Right cardiac atrium (tissue), 5 donors: Measurements from ENCODE around the gene ZNF750. TPM values are rescaled to one million over a fixed set of nuclear protein-coding genes. Genes with fewer than 3 reads are reported as not detected.
"Not testable (repeated sequence)": the region's sequence is repeated elsewhere in the genome, so short reads cannot be mapped to it uniquely, and the experiment has no call there.

ENCODE experiments used
- ATAC-seq, 2 donors: fragments of 200-7000 bp; cut with Tn5 transposase; one replicate each; pipeline versions ENCODE4 v1.8.0 to v1.9.1; 2020; ENCODE audit warnings: moderate library complexity in 2 of 2, mild to moderate bottlenecking in 1 of 2
- DNase-seq, 3 donors: peaks; one replicate each; pipeline ENCODE4 v3.0.0-alpha.2; 2020
- H3K27ac ChIP-seq: one replicate; pipeline ENCODE4 v1.5.1; 2013; ENCODE audit warnings: mild to moderate bottlenecking, low read length, control low read depth, moderate library complexity
- H3K27me3 ChIP-seq: one replicate; pipeline ENCODE4 v1.6.1; 2013; ENCODE audit not compliant: control insufficient read depth, insufficient read depth
- H3K4me1 ChIP-seq: one replicate; pipeline ENCODE4 v1.6.1; 2013; ENCODE audit warnings: low read length; ENCODE audit not compliant: control insufficient read depth, insufficient read depth
- H3K4me3 ChIP-seq: one replicate; pipeline ENCODE4 v1.5.1; 2013; ENCODE audit warnings: low read length, control low read depth
- H3K9me3 ChIP-seq: one replicate; pipeline ENCODE4 v1.6.1; 2013; ENCODE audit warnings: low read length; ENCODE audit not compliant: control insufficient read depth
- WGBS: extraction: QIAGEN DNeasy Blood & Tissue Kit; methylation state at CpG from one replicate; pipeline ENCODE4 v1.1.7; 2013; 5-methylcytosine and 5-hydroxymethylcytosine counted together
- intact Hi-C, 4 donors: fragments of 100-400 bp; cut with DNase I; formaldehyde crosslinking; loops; one replicate each; pipeline versions ENCODE4 v1.11.0 to v1.14.0; 2022 to 2023
- polyA plus RNA-seq: library from polyadenylated mRNA; stranded (reverse); fragments of 200-250 nt; gene quantifications from one replicate; pipeline ENCODE4 v1.2.3, GENCODE V29; 2013
- total RNA-seq, 4 donors: library from RNA; stranded (reverse); fragmentation: NEBNext Ultra II Directional; extraction: Animal tissue kit (Norgen Biotek cat#: 25700); gene quantifications; one replicate each; pipeline ENCODE4 v1.2.1, GENCODE V29; 2021
- donor health status: healthy with polysubstance abuse.
- donor health status: DM: no; HTN: yes; CAD: no.
- donor health status: DM: no; HTN: no; CAD: no.
- donor health status: DM: no; HTN: yes; CAD: no; lungs with severe emphysema.
- donor health status: DM: yes; HTN: yes; CAD: no.

ZNF750 gene
- total and polyA plus RNA-seq, 5 donors, result 0.07 TPM; not detected in 4

DNA sequence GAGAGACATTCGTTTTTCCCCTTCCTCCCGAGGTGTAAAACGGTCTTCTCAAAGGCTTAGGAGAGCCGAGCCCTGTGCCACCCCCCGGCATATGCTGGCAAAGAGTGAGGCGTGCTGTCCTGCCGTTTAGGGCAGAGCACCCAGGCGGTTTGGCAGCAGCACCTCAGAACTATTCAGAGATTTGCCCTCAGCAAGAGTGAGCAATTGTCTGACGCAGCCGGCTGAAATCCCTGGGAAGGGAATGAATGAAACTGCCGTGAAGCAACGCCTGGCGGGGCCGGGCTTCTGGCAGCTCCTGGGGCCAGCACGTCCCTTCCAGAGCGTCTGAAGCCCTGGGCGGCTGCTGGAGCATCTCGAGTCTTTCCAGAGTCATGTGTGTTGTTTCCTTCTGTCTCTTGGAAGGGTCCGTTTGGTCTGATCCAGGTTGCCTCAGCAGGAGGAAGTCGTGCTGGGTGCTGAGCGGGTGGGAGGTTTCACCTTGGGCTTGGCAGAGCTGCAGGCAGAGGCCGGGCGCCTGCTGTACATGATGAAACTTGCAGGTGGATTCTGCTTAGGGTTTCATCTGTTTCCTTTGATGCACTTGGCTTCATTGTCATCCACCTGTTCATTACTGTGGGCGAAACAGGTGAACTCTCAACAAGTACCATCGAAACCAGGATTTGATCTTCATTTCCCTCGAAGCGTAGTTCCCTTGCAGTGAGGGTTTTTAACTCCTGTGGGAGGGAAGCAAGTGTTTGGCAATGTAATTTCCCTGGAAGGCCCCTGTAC lies 52.6 kb downstream of the ZNF750 start:
- Histone ChIP-seq H3K27ac (no peak overlapping the region), H3K4me1 (no peaks in the 10 kb centered on the region), H3K4me3 (no peak overlapping the region), H3K27me3 (no peaks in the 10 kb centered on the region), H3K9me3 (no peaks in the 10 kb centered on the region)
- intact Hi-C loops, result loop anchor here in 1 of 4 donors (10.0 kb wide), 2 partner anchors 128 to 178 kb away; no protein-coding TSS in a partner anchor
- no peak for ATAC-seq
- peak in 2 of 3 donors; percentile 55 to 62 for DNase-seq
- WGBS, result 84% methylated on average over 27 of the region's 27 CpGs

GRCh38 chr17:82786427-82786826 lies 53.4 kb downstream of the ZNF750 start:
- intact Hi-C loops, result loop anchor here in 1 of 4 donors (10.0 kb wide), 2 partner anchors 128 to 178 kb away; no protein-coding TSS in a partner anchor
- WGBS, result 98% methylated on average over 10 of the region's 10 CpGs
- Histone ChIP-seq H3K27me3 (no peaks in the 10 kb centered on the region), H3K9me3 (no peaks in the 10 kb centered on the region), H3K4me1 (no peaks in the 10 kb centered on the region), H3K27ac (no peak overlapping the region), H3K4me3 (no peak overlapping the region)
- DNase-seq (peak in 1 of 3 donors; percentile 48), ATAC-seq (no peak)

GRCh38 chr17:82785581-82785980 lies 54.2 kb downstream of the ZNF750 start:
- peak in 2 of 3 donors; percentile 37 to 63 for DNase-seq
- WGBS, result 97% methylated on average over 16 of the region's 16 CpGs
- H3K4me3 ChIP-seq, H3K9me3 ChIP-seq, ATAC-seq, H3K27me3 ChIP-seq, H3K27ac ChIP-seq, H3K4me1 ChIP-seq: not testable (repeated sequence)
- intact Hi-C loops, result loop anchor here in 1 of 4 donors (10.0 kb wide), 2 partner anchors 129 to 179 kb away; no protein-coding TSS in a partner anchor

DNA sequence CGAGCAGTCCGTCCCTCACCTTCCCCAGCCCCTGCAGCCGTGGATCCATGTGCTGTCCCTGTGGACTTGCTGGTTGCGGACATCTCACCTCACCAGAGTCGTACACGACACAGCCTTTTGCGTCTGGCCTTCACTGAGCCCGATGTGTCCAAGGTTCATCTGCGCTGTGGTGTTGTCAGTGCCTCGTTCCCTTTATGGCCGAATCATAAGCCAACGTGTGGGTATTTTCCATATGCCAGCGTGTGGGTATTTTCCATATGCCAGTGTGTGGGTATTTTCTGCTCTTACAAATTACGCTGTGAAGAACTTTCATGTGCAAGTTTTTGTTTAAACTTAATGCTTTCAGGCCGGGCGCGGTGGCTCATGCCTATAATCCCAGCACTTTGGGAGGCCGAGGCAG lies 56.3 kb downstream of the ZNF750 start:
- 93% methylated on average over 18 of the region's 18 CpGs for WGBS

DNA sequence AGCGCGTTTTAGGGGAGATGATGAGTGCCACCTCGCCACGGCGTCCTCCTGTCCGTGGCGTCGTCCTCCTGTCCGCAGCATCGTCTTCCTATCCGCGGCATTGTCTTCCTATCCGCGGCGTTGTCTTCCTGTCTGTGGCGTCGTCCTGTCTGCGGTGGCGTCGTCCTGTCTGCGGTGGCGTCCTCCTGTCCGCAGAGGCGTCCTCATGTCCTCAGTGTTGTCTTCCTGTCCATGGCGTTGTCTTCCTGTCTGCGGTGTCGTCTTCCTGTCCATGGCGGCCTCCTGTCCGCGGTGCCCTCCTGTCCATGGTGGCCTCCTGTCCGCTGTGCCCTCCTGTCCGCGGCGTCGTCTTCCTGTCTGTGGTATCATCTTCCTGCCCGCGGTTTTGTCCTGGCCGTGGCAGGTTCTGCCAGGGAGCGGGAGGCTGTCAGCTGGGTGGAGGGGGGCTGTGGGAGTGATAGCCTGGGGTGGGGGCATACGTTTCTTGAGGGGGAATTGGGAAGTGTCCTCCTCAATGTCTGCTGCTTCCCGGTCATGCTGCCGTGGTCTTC lies 57.1 kb downstream of the ZNF750 start:
- intact Hi-C loops, result loop anchor here in 3 of 4 donors (5.0 to 10.0 kb wide), 5 partner anchors 130 to 182 kb away; no protein-coding TSS in a partner anchor
- no peak overlapping the region for H3K4me3 ChIP-seq
- ATAC-seq (peak in 1 of 2 donors; percentile 15), DNase-seq (peak in 1 of 3 donors; percentile 56)
- no peaks in the 10 kb centered on the region for H3K9me3 ChIP-seq
- no peaks in the 10 kb centered on the region for H3K4me1 ChIP-seq
- 73% methylated on average over 42 of the region's 42 CpGs for WGBS
- no peak overlapping the region for H3K27ac ChIP-seq
- no peaks in the 10 kb centered on the region for H3K27me3 ChIP-seq

More for the DNA sequence above, 56.3 kb downstream of the ZNF750 start:
- H3K4me3 ChIP-seq, result no peak overlapping the region
- H3K27ac ChIP-seq, result no peak overlapping the region
- H3K27me3 ChIP-seq, result no peaks in the 10 kb centered on the region
- intact Hi-C loops, result loop anchor here in 3 of 4 donors (5.0 to 10.0 kb wide), 5 partner anchors 129 to 181 kb away; no protein-coding TSS in a partner anchor
- no peaks in the 10 kb centered on the region for H3K9me3 ChIP-seq
- H3K4me1 ChIP-seq, result no peaks in the 10 kb centered on the region
- ATAC-seq, result no peak
- DNase-seq, result peak in 1 of 3 donors; percentile 9

GRCh38 chr17:82781894-82782274 lies 57.9 kb downstream of the ZNF750 start:
- Histone ChIP-seq H3K27me3 (no peaks in the 10 kb centered on the region), H3K4me3 (no peak overlapping the region), H3K27ac (no peak overlapping the region), H3K9me3 (no peaks in the 10 kb centered on the region), H3K4me1 (no peaks in the 10 kb centered on the region)
- 21% methylated on average over 8 of the region's 8 CpGs for WGBS
- ATAC-seq, result peak; percentile 93 to 94
- peak; percentile 82 to 93 (median 92) for DNase-seq
- intact Hi-C loops, result loop anchor here in 3 of 4 donors (5.0 to 10.0 kb wide), 5 partner anchors 130 to 183 kb away; no protein-coding TSS in a partner anchor

- Histone ChIP-seq H3K27ac (no peak overlapping the region), H3K4me3 (no peak overlapping the region), H3K27me3 (no peaks in the 10 kb centered on the region), H3K9me3 (no peaks in the 10 kb centered on the region), H3K4me1 (no peaks in the 10 kb centered on the region)
- DNase-seq (peak in 1 of 3 donors; percentile 69), ATAC-seq (peak; percentile 22 to 23)
- 82% methylated on average over 27 of the region's 27 CpGs for WGBS
- intact Hi-C loops, result loop anchor here in 3 of 4 donors (5.0 to 10.0 kb wide), 5 partner anchors 131 to 184 kb away; no protein-coding TSS in a partner anchor
These were observed 58.6 kb downstream of the ZNF750 start for GRCh38 chr17:82780971-82781893.

DNA sequence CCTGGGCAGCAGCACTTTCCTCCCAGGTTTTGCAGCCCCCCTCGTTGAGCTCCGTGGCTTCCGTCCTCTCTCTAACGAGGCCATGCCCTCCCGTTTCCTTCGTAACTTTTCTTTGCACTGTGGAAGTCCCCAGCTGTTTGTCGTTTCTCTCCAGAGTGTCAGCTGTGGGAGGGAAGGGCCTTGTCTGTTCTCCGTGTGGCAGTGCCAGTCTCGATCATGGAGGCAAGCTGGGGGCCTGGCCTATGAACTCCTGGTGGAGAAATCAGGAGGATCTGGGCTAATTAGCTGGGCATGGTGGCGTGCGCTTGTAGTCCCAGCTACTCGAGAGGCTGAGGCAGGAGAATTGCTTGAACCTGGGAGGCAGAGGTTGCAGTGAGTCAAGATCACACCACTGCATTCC lies 59.6 kb downstream of the ZNF750 start:
- WGBS, result 68% methylated on average over 12 of the region's 12 CpGs
- Histone ChIP-seq H3K27ac (no peak overlapping the region), H3K9me3 (no peaks in the 10 kb centered on the region), H3K27me3 (no peaks in the 10 kb centered on the region), H3K4me1 (no peaks in the 10 kb centered on the region), H3K4me3 (no peak overlapping the region)
- no peak for ATAC-seq
- no peak for DNase-seq
- intact Hi-C loops, result loop anchor here in 3 of 4 donors (5.0 to 10.0 kb wide), 5 partner anchors 132 to 185 kb away; no protein-coding TSS in a partner anchor

DNA sequence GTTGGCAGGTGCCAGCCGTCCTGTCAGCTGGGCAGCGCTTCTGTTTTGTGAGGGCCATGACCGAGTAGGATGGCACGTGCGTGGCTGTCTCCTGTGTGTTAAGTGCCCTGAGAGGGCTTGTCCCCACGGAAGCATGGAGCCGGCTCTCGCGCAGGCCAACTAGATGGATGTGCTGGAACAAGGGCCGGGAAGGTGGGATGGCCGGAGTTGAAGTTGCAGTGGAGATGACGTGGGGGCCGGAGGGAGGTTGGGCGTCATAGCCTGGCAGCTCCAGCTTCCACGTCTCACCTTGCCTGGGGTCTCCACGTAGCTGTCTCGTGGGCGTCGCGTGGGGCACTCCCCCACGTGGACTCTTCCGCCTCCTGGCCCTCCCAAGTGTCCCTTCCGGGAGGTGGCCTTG lies 60.3 kb downstream of the ZNF750 start:
- Histone ChIP-seq H3K4me3 (no peak overlapping the region), H3K4me1 (no peaks in the 10 kb centered on the region), H3K27me3 (no peaks in the 10 kb centered on the region), H3K27ac (no peak overlapping the region), H3K9me3 (no peaks in the 10 kb centered on the region)
- WGBS, result 87% methylated on average over 23 of the region's 23 CpGs
- ATAC-seq, result no peak
- DNase-seq, result no peak
- intact Hi-C loops, result loop anchor here in 1 of 4 donors (10.0 kb wide), 2 partner anchors 115 to 425 kb away; partner anchors contain the start of gene TEX19
